Activated gamma-delta T cell treated with Interleukin-2 at 50 U/mL for 16 hours (primary cell): ENCODE measurements around the gene SEZ6.

Source experiments
- DNase-seq: peaks from one replicate; pipeline ENCODE4 v3.0.0-alpha.2; 2020

Gene SEZ6, protein sequence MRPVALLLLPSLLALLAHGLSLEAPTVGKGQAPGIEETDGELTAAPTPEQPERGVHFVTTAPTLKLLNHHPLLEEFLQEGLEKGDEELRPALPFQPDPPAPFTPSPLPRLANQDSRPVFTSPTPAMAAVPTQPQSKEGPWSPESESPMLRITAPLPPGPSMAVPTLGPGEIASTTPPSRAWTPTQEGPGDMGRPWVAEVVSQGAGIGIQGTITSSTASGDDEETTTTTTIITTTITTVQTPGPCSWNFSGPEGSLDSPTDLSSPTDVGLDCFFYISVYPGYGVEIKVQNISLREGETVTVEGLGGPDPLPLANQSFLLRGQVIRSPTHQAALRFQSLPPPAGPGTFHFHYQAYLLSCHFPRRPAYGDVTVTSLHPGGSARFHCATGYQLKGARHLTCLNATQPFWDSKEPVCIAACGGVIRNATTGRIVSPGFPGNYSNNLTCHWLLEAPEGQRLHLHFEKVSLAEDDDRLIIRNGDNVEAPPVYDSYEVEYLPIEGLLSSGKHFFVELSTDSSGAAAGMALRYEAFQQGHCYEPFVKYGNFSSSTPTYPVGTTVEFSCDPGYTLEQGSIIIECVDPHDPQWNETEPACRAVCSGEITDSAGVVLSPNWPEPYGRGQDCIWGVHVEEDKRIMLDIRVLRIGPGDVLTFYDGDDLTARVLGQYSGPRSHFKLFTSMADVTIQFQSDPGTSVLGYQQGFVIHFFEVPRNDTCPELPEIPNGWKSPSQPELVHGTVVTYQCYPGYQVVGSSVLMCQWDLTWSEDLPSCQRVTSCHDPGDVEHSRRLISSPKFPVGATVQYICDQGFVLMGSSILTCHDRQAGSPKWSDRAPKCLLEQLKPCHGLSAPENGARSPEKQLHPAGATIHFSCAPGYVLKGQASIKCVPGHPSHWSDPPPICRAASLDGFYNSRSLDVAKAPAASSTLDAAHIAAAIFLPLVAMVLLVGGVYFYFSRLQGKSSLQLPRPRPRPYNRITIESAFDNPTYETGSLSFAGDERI

DNA sequence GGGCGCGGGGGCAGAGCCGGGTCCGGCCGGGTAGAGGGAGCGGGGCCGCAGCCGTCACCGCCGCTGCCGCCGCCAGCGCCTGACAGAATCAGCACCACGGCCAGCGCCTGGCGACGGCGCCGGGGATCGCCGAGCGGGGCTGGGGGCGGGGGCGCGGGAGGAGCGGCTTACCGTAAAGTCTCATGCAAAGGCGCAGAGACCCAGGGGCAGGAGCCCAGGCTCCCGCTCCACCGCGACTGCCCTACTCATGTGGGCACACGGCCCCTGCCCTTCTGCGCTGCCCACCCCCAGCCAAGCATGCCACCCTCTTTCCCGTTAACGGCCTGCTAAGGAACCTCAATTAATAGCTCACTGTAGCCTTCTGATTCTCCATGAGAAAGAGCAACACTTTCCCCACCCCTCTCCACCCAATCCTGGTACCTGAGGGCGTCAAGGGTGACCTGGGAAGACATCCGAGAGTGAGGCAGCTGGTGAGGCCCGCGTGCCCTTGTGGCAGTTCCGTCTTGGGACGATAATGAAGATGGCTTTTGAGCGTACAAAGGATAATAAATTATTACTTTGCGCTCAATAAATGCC lies at the start of gene SEZ6:
SEZ6 (minus strand) TSS at position 98 of the 576 bp plus-strand sequence. CDS start 164 bp downstream, outside the sequence.
- DNase-seq = peak; percentile 49

DNA sequence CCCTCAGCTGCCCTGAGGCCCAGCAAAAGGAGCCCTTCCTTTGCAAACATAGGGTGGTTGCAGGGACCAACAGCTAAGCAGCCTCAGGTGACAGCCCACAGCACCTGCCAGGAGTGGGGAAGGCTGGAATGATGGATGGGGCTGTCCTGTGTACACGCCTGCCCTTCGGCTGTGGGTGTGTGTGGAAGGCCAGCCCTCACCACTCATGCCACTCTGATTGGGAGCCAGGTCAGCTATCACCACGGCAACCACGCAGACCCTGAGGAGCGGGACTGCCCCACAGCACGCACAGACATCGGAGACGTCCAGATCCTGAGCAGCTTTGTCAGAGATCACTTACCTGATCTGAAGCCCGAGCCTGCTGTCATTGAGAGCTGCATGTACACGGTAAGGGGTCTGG lies 49.0 kb upstream of the SEZ6 start:
- DNase-seq = no peak

DNA sequence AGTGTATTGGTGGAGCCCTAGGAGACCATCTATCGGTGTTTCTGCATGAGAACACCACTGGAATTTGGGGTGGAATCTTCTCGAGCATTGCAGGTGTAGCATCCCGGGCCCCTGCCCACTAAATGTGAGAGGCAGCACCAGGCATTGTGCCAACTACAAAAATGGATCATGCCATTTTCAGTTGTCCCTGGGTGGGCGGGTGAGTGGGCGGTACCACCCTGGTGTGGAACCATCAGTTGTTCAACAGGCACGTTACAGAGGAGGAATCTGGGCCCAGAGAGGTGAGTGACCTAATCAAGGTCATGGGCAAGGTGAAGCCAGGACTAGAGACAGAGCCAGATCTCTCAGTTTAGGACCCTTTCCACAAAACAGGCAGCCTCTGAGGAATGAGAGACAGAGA lies 45.9 kb upstream of the SEZ6 start:
- DNase-seq = no peak

DNA sequence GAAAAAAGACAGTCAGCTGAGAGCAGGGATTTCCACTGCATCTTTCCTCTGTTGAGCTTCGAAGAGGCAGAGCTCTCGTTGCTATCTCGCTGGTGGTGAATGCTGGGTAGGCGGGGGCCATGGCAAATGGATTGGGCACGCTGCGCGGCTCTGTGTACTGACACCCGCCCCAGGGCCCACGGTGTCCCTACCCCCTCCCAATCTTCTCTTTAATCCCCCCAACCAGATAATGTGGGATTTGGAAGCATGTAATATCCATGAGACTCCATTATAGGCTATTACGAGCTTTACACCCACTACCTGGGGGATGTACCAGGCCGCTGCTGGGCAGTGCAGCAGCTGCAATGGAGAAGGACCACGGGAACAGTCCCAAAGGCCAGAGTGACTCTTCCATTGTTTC lies 45.4 kb upstream of the SEZ6 start:
- no peak for DNase-seq

GRCh38 chr17:29050176-29050575 lies 44.3 kb upstream of the SEZ6 start:
- no peak for DNase-seq

DNA sequence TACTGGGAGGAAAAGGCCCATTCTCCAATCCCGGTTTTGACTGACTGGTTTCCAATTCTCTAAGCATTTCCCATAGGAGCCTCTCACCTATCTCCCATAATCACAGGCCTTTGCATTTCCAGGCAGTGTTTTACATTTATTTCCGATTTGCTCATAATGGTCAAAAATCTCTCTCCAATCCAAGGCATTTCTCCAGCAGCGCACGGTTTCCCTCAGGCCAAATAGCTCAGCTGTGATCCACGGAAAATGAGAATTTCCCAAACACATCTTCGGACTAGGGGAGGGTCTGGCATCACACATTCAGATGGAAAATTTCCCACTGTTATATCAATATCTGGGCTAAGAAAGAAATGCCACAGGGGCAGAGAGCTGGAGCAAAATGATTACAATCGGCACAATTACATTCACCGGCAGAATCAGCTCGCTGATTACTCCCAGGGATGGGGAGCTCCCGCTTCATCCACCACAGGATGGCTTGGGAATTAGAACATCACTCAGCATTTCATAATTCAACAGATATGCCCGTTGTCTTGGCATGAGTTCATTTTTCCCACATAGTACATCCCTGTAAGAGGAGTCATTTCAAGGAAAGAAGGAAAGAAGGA lies 43.8 kb upstream of the SEZ6 start:
- DNase-seq = no peak

GRCh38 chr17:29048440-29049368 lies 42.9 kb upstream of the SEZ6 start:
- no peak for DNase-seq

- DNase-seq = no peak
Measured at GRCh38 chr17:29046473-29046839, 40.6 kb upstream of the SEZ6 start.

GRCh38 chr17:29045734-29046472 lies 40.1 kb upstream of the SEZ6 start:
- no peak for DNase-seq

GRCh38 chr17:29045026-29045425 lies 39.2 kb upstream of the SEZ6 start:
- no peak for DNase-seq

DNA sequence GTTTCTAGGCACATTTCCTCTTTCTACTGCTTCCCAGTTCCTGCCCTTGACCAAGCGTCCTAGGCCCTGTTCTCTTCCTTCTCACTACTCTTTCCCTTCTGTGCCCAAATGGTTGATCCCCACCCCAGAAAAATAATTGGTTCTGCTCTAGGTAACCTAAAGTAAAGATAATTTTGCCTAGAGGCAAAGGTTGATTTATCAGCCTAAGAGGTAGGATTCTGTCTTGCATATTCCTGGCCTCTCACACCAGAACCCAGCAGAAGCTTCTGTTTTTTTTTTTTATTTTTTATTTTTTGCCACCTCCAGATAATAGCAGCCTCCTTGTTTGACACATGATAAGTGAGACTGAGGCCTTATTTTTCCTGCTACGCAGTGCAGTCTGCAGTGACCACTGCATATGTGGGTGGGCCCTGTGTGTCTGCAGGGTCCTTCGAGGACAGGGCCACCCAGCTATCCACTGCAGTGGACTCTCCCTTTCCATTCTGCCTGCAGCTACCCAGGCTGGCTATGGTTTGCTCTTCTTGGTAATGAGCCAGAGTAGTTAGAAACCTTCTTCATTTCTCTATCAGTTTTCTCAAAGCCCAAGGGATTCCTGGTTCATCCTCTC lies 37.8 kb upstream of the SEZ6 start:
- no peak for DNase-seq

DNA sequence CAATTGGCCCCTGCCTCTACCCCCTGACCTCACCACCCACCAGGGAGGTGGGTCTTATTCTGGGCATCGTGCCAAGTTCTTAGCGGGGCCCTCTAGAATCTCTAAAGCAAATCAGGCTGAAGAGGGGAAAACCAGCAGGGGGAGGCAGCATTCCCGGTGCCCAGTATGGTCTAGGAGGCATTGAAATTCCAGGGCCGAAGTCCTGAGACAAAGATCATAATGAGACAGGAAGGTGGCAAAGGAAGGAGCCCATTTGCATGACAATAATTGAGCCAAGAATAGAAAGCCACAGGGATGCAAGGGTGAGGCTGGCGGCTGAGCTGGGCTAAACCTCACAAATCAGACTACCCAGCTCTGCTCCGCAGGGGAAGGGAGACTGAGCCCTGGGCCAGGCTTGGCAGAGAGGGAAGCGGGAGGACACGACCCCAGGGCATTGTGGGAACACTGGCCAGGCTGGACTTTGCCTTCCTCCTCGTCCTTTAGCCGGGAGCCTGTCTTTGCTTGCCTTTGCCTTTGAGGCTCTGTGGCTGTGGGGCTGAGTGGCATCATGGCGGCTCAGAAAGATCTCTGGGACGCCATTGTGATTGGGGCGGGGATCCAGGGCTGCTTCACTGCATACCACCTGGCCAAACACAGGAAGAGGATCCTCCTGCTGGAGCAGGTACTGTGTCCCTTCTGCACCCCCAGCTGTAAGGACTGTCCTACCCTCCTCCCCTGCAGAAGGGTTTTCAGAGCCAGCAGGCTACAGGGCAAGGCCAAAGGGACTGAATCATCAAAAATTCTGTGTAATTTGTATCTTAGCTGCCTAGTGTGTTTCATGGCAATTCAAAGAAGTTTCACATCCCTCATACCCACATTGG lies 37.1 kb upstream of the SEZ6 start, which contains the start of gene PIPOX:
PIPOX (plus strand) TSS at position 463 of the 860 bp plus-strand sequence; CDS start at position 548, 85 bp downstream.
- no peak for DNase-seq

- no peak for DNase-seq
Measured at GRCh38 chr17:29042026-29042678, 36.3 kb upstream of the SEZ6 start.

GRCh38 chr17:29041571-29041970 lies 35.7 kb upstream of the SEZ6 start:
- no peak for DNase-seq

DNA sequence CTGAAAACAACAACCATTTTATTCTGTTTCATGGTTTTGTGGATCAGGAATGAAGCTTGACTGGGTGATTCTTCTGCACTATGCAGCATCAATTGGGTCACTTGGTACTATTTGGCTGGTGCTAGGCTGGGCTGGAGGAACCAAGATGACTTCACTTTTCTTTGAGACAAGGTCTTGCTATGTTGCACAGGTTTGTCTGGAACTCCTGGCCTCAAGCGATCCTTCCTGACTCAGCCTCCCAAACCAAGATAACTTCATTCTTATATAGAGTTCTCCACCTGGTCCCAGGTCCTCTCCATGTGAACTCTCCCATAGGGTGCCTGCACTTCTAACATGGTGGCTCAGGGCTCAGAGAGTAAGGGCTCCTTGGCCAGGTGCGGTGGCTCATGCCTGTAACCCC lies 35.3 kb upstream of the SEZ6 start:
- DNase-seq = no peak

DNA sequence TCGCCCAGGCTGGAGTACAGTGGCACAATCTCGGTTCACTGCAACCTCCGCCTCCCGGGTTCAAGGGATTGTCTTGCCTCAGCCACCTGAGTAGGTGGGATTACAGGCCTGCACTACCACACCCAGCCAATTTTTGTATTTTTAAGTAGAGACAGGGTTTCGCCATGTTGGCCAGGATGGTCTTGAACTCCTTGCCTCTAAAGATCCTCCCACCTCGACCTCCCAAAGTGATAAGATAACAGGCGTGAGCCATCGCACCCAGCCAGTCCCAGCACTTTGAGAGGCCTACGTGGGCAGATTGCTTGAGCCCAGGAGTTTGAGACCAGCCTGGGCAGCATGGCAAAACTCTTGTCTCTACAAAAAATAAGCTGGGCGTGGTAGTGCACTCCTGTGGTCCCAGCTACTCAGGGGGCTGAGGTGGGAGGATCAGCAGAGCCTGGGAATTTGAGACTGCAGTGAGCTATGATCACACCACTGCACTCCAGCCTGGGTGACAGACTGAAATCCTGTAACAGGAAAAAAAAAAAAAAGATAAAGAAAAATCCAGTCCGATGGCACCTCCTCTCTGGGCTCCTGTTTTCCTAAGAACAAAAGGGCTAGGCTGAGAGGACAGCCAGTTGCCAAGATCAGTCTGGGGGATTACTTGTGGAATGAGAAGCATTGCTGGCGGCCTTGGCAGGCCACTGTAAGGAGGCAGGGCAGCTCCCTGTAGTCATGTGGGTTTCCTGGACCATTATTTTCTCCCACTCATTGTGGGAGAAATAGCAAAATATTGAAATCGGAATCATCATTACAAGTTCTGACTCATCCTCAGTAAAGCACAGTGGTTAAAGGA lies 34.1 kb upstream of the SEZ6 start:
- no peak for DNase-seq

GRCh38 chr17:29038085-29038795 lies 32.4 kb upstream of the SEZ6 start:
- DNase-seq = no peak
